Measurements from ENCODE around the gene FOXA3. TPM values are rescaled to one million over a fixed set of nuclear protein-coding genes. Genes with fewer than 3 reads are reported as not detected.

FOXA3 gene
- total RNA-seq, 6 experiments from 2014 or later: 18.2 to 36.1 (median 25.3) TPM

- TF ChIP-seq POLR2A (IDR thresholded peaks at IDR 0.05): no peak
- TF ChIP-seq CTCF (IDR thresholded peaks at IDR 0.05): no peak
- H3K36me3 ChIP-seq: peaks cover 0 to 81% (median 46%) of the 10 kb centered on the region in 4 donors
- ATAC-seq (no peak), DNase-seq (no peak)
- H3K27me3 ChIP-seq: no peaks in the 10 kb centered on the region
- WGBS (ENCODE audit: insufficient coverage, low coverage, low lambda C conversion rate, missing lambda C conversion rate): 75% methylated on average over 8 of the region's 22 CpGs
- H3K4me3 ChIP-seq: no peak overlapping the region
- intact Hi-C loops (cut with DNase I): loop anchor here in 1 of 2 donors (10.0 kb wide), 1 partner anchor 189 kb away; no protein-coding TSS in a partner anchor
- no peaks in the 10 kb centered on the region for H3K4me1 ChIP-seq
- H3K27ac ChIP-seq: no peak overlapping the region
- no peaks in the 10 kb centered on the region for H3K9me3 ChIP-seq
These were observed 37.9 kb upstream of the FOXA3 start for GRCh38 chr19:45825917-45826893.

GRCh38 chr19:45826934-45827333, 37.2 kb upstream of the FOXA3 start:
- ATAC-seq: no peak
- DNase-seq: no peak
- Histone ChIP-seq H3K4me1 (no peaks in the 10 kb centered on the region), H3K27me3 (no peaks in the 10 kb centered on the region), H3K36me3 (peaks cover 0 to 83% (median 51%) of the 10 kb centered on the region in 4 donors), H3K4me3 (no peak overlapping the region), H3K9me3 (no peaks in the 10 kb centered on the region), H3K27ac (no peak overlapping the region)
- 97% methylated on average over 6 of the region's 11 CpGs for WGBS (ENCODE audit: insufficient coverage, low coverage, low lambda C conversion rate, missing lambda C conversion rate)
- intact Hi-C loops (cut with DNase I): loop anchor here in 1 of 2 donors (10.0 kb wide), 1 partner anchor 188 kb away; no protein-coding TSS in a partner anchor
- no peak for TF ChIP-seq POLR2A (IDR thresholded peaks at IDR 0.05)
- TF ChIP-seq CTCF (IDR thresholded peaks at IDR 0.05): no peak

GRCh38 chr19:45827459-45828093, 36.5 kb upstream of the FOXA3 start:
- no peak for ATAC-seq
- no peak overlapping the region for H3K27ac ChIP-seq
- DNase-seq: no peak
- TF ChIP-seq POLR2A (IDR thresholded peaks at IDR 0.05): no peak
- TF ChIP-seq CTCF (IDR thresholded peaks at IDR 0.05): no peak
- H3K4me3 ChIP-seq: no peak overlapping the region
- intact Hi-C loops (cut with DNase I): loop anchor here in 1 of 2 donors (10.0 kb wide), 1 partner anchor 187 kb away; no protein-coding TSS in a partner anchor
- peaks cover 0 to 88% (median 55%) of the 10 kb centered on the region in 4 donors for H3K36me3 ChIP-seq
- H3K9me3 ChIP-seq: no peaks in the 10 kb centered on the region
- H3K4me1 ChIP-seq: no peaks in the 10 kb centered on the region
- WGBS (ENCODE audit: insufficient coverage, low coverage, low lambda C conversion rate, missing lambda C conversion rate): 73% methylated on average over 2 of the region's 16 CpGs
- no peaks in the 10 kb centered on the region for H3K27me3 ChIP-seq

- 89% methylated on average over 9 of the region's 9 CpGs for WGBS (ENCODE audit: insufficient coverage, low coverage, low lambda C conversion rate, missing lambda C conversion rate)
- TF ChIP-seq POLR2A (IDR thresholded peaks at IDR 0.05) (no peak), CTCF (IDR thresholded peaks at IDR 0.05) (no peak)
These were observed 35.6 kb upstream of the FOXA3 start for GRCh38 chr19:45828523-45828922.

More at GRCh38 chr19:45828523-45828922, 35.6 kb upstream of the FOXA3 start:
- Histone ChIP-seq H3K36me3 (peaks cover 0 to 88% (median 51%) of the 10 kb centered on the region in 4 donors), H3K9me3 (no peaks in the 10 kb centered on the region), H3K27ac (no peak overlapping the region), H3K4me1 (no peaks in the 10 kb centered on the region), H3K4me3 (no peak overlapping the region), H3K27me3 (no peaks in the 10 kb centered on the region)
- no peak for ATAC-seq
- DNase-seq: no peak
- intact Hi-C loops (cut with DNase I): loop anchor here in 1 of 2 donors (10.0 kb wide), 1 partner anchor 186 kb away; no protein-coding TSS in a partner anchor
